ENCODE measurements around the gene PET117. TPM values are rescaled to one million over a fixed set of nuclear protein-coding genes. Genes with fewer than 3 reads are reported as not detected.
"Not testable (repeated sequence)": the region's sequence is repeated elsewhere in the genome, so short reads cannot be mapped to it uniquely, and the experiment has no call there.

Gene PET117
- total RNA-seq, 1 donor from 2014 or later: 11.4 TPM

GRCh38 chr20:18166241-18166881 is 28.7 kb downstream of the PET117 start:
- Histone ChIP-seq H3K4me3 (ENCODE audit: low read depth, low read length) (no peak overlapping the region), H3K36me3 (ENCODE audit: control insufficient read depth, insufficient read depth, low read length) (peaks cover 2% of the 10 kb centered on the region), H3K27me3 (ENCODE audit: control insufficient read depth, insufficient read depth, low read length) (no peaks in the 10 kb centered on the region)
- DNase-seq (ENCODE audit: low read depth): no peak
- TF ChIP-seq CTCF (IDR thresholded peaks at IDR 0.05; ENCODE audit: insufficient read depth, low read length, poor library complexity, severe bottlenecking): no peak

GRCh38 chr20:18166950-18167349 is 29.3 kb downstream of the PET117 start:
- H3K4me3 ChIP-seq (ENCODE audit: low read depth, low read length): no peak overlapping the region
- peaks cover 2% of the 10 kb centered on the region for H3K36me3 ChIP-seq (ENCODE audit: control insufficient read depth, insufficient read depth, low read length)
- TF ChIP-seq CTCF (IDR thresholded peaks at IDR 0.05; ENCODE audit: insufficient read depth, low read length, poor library complexity, severe bottlenecking): no peak
- DNase-seq (ENCODE audit: low read depth): no peak
- no peaks in the 10 kb centered on the region for H3K27me3 ChIP-seq (ENCODE audit: control insufficient read depth, insufficient read depth, low read length)

GRCh38 chr20:18172379-18172778 is 34.7 kb downstream of the PET117 start:
- H3K36me3 ChIP-seq (ENCODE audit: control insufficient read depth, insufficient read depth, low read length): no peaks in the 10 kb centered on the region
- no peak overlapping the region for H3K4me3 ChIP-seq (ENCODE audit: low read depth, low read length)
- TF ChIP-seq CTCF (IDR thresholded peaks at IDR 0.05; ENCODE audit: insufficient read depth, low read length, poor library complexity, severe bottlenecking): no peak
- H3K27me3 ChIP-seq (ENCODE audit: control insufficient read depth, insufficient read depth, low read length): no peaks in the 10 kb centered on the region
- DNase-seq (ENCODE audit: low read depth): no peak

- Histone ChIP-seq H3K27me3 (ENCODE audit: control insufficient read depth, insufficient read depth, low read length) (no peaks in the 10 kb centered on the region), H3K36me3 (ENCODE audit: control insufficient read depth, insufficient read depth, low read length) (no peaks in the 10 kb centered on the region), H3K4me3 (ENCODE audit: low read depth, low read length) (no peak overlapping the region)
- no peak for TF ChIP-seq CTCF (IDR thresholded peaks at IDR 0.05; ENCODE audit: insufficient read depth, low read length, poor library complexity, severe bottlenecking)
- DNase-seq (ENCODE audit: low read depth): no peak
These were observed 37.4 kb downstream of the PET117 start for GRCh38 chr20:18174906-18175683.

GRCh38 chr20:18176318-18176785 is 38.7 kb downstream of the PET117 start:
- Histone ChIP-seq H3K4me3 (ENCODE audit: low read depth, low read length) (no peak overlapping the region), H3K36me3 (ENCODE audit: control insufficient read depth, insufficient read depth, low read length) (no peaks in the 10 kb centered on the region), H3K27me3 (ENCODE audit: control insufficient read depth, insufficient read depth, low read length) (no peaks in the 10 kb centered on the region)
- DNase-seq (ENCODE audit: low read depth): no peak
- no peak for TF ChIP-seq CTCF (IDR thresholded peaks at IDR 0.05; ENCODE audit: insufficient read depth, low read length, poor library complexity, severe bottlenecking)

- not testable (repeated sequence) for H3K36me3 ChIP-seq (ENCODE audit: control insufficient read depth, insufficient read depth, low read length); H3K4me3 ChIP-seq (ENCODE audit: low read depth, low read length); DNase-seq (ENCODE audit: low read depth)
These were observed 42.7 kb downstream of the PET117 start for GRCh38 chr20:18180366-18180765.

More at GRCh38 chr20:18180366-18180765, 42.7 kb downstream of the PET117 start:
- H3K27me3 ChIP-seq (ENCODE audit: control insufficient read depth, insufficient read depth, low read length): not testable (repeated sequence)

Data from kidney epithelial cell (primary cell).